ENCODE data around the gene SECISBP2. TPM values are rescaled to one million over a fixed set of nuclear protein-coding genes. Genes with fewer than 3 reads are reported as not detected.
"Not testable (repeated sequence)": the region's sequence is repeated elsewhere in the genome, so short reads cannot be mapped to it uniquely, and the experiment has no call there.

Gene SECISBP2
- total and polyA plus RNA-seq, 11 donors = 13.0 to 27.5 (median 15.5) TPM

DNA sequence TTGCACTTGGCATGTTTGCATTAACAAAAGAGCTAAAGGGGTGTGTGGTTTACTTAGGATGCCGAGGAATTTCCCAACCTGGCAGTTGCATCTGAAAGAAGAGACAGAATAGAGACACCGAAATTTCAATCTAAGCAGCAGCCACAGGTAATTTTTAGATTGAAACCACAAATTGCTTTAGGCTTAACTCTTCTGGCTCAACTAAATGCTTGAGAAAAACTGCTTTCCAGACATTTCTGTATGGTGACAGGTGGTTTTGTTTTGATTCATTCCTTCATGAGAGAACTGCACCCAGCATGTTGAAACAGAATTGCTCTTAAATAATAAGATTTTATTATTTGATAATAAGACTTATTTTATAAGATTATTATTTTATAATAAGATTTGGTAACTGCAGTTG, 21.5 kb downstream of the SECISBP2 start:
- no peaks in the 10 kb centered on the region for H3K4me1 ChIP-seq
- H3K36me3 ChIP-seq = peaks cover 0 to 100% (median 98%) of the 10 kb centered on the region in 9 donors
- H3K27ac ChIP-seq = no peak overlapping the region
- 93 to 99% (median 98%) methylated on average over 2 of the region's 2 CpGs for WGBS, 4 donors
- no peak overlapping the region for H3K4me3 ChIP-seq
- no peaks in the 10 kb centered on the region for H3K9me3 ChIP-seq
- ATAC-seq (no peak), DNase-seq (no peak)
- intact Hi-C loops (cut with DNase I) = no loop called here
- TF ChIP-seq POLR2A (IDR thresholded peaks at IDR 0.05) = no peak
- TF ChIP-seq, protein P1, sequence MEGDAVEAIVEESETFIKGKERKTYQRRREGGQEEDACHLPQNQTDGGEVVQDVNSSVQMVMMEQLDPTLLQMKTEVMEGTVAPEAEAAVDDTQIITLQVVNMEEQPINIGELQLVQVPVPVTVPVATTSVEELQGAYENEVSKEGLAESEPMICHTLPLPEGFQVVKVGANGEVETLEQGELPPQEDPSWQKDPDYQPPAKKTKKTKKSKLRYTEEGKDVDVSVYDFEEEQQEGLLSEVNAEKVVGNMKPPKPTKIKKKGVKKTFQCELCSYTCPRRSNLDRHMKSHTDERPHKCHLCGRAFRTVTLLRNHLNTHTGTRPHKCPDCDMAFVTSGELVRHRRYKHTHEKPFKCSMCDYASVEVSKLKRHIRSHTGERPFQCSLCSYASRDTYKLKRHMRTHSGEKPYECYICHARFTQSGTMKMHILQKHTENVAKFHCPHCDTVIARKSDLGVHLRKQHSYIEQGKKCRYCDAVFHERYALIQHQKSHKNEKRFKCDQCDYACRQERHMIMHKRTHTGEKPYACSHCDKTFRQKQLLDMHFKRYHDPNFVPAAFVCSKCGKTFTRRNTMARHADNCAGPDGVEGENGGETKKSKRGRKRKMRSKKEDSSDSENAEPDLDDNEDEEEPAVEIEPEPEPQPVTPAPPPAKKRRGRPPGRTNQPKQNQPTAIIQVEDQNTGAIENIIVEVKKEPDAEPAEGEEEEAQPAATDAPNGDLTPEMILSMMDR (IDR thresholded peaks at IDR 0.05) = no peak
- H3K27me3 ChIP-seq = no peaks in the 10 kb centered on the region

DNA sequence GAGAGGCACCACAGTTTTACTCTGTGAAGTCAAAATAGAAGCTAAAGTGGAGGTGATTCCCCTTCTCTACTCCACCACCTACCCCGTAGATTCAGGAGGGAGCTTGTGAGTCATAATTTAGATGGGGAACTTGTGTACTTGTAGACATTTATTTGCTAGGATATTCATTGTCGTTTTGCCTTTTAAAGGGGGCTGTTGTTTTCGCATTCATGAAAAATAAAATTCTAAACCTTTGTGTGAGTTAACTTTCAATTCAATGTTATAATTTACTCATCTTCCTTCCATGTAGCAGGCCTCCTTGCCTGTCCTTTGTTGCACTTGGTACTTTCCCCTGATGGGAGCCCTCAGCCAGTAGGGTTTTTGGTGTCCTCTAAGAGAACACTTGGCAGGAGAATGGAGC, 22.0 kb downstream of the SECISBP2 start:
- 94 to 98% (median 95%) methylated on average over 3 of the region's 3 CpGs for WGBS, 4 donors
- ATAC-seq (no peak), DNase-seq (no peak)
- Histone ChIP-seq H3K4me3 (no peak overlapping the region), H3K27ac (no peak overlapping the region), H3K36me3 (peaks cover 0 to 100% (median 98%) of the 10 kb centered on the region in 9 donors), H3K4me1 (no peaks in the 10 kb centered on the region), H3K9me3 (no peaks in the 10 kb centered on the region), H3K27me3 (no peaks in the 10 kb centered on the region)
- TF ChIP-seq, protein P1 (IDR thresholded peaks at IDR 0.05) = no peak
- TF ChIP-seq POLR2A (IDR thresholded peaks at IDR 0.05) = no peak
- intact Hi-C loops (cut with DNase I) = no loop called here

DNA sequence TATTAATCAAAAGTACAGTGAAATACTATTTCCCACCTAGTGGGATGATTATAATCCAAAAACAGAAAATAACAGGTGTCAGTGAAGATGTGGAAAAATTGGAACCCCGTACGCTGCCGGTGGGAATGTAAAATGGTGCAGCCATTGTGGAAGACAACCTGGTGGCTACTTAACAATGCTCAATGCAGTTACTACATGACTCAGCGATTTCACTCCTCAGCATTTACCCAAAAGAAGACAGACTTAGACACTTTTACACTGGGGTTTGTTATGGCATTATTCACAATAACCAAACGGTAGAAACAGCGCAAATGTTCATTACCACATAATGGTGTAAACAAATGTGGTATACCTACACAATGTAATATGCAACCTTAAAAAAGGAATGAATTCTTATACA, 23.9 kb downstream of the SECISBP2 start:
- H3K4me3 ChIP-seq = no peak overlapping the region
- intact Hi-C loops (cut with DNase I) = no loop called here
- H3K27ac ChIP-seq = no peak overlapping the region
- WGBS, 4 donors = 96 to 99% (median 97%) methylated on average over 6 of the region's 6 CpGs
- DNase-seq = no peak
- ATAC-seq = no peak
- no peaks in the 10 kb centered on the region for H3K27me3 ChIP-seq
- H3K36me3 ChIP-seq = peaks cover 0 to 100% (median 99%) of the 10 kb centered on the region in 9 donors
- TF ChIP-seq, protein P1 (IDR thresholded peaks at IDR 0.05) = no peak
- TF ChIP-seq POLR2A (IDR thresholded peaks at IDR 0.05) = no peak
- H3K9me3 ChIP-seq = no peaks in the 10 kb centered on the region
- H3K4me1 ChIP-seq = no peaks in the 10 kb centered on the region

DNA sequence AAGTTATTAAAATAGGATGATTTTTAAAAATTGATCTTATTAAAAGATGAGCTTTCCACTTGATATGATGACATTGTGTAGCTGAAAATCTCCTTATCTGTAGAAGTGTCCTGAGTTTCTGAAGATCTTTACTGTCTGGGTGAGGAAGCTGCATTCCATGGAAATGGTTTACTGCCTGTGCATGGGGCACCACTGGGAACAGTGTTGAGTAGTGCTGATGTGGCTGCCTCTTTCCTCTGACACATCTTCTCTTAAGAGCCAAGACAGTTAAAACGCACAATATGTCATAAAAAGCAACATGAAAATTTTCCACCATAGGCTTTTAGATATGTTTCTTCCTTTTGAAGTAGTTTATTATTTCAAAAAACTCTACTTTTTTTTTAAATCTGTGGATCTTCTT, 24.6 kb downstream of the SECISBP2 start:
- 93 to 100% (median 97%) methylated on average over 1 of the region's 1 CpG for WGBS, 4 donors
- H3K36me3 ChIP-seq = peaks cover 0 to 100% (median 99%) of the 10 kb centered on the region in 9 donors
- no peaks in the 10 kb centered on the region for H3K27me3 ChIP-seq
- ATAC-seq = no peak
- no peak overlapping the region for H3K4me3 ChIP-seq
- no peak overlapping the region for H3K27ac ChIP-seq
- no peaks in the 10 kb centered on the region for H3K9me3 ChIP-seq
- intact Hi-C loops (cut with DNase I) = no loop called here
- TF ChIP-seq POLR2A (IDR thresholded peaks at IDR 0.05) = no peak
- TF ChIP-seq, protein P1 (IDR thresholded peaks at IDR 0.05) = no peak
- no peak for DNase-seq
- no peaks in the 10 kb centered on the region for H3K4me1 ChIP-seq

DNA sequence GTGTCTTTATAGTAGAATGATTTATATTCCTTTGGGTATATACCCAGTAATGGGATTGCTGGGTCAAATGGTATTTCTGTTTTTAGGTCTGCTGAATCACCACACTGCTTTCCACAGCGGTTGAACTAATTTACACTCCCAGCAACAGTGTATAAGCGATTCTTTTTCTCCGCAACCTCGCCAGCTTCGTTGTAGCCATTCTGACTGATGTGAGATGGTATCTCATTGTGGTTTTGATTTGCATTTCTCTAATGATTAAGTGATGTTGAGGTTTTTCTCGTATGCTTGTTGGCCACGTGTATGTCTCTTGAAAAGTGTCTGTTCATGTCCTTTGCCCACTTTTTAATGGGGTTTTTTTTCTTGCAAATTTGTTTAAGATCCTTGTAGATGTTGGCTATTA, 25.5 kb downstream of the SECISBP2 start:
- H3K27ac ChIP-seq; H3K4me1 ChIP-seq; H3K27me3 ChIP-seq; H3K9me3 ChIP-seq; H3K4me3 ChIP-seq; intact Hi-C loops (cut with DNase I); DNase-seq; ATAC-seq: not testable (repeated sequence)
- WGBS, 4 donors = 96 to 97% (median 97%) methylated on average over 7 of the region's 7 CpGs
- H3K36me3 ChIP-seq = peaks cover 0 to 100% (median 99%) of the 10 kb centered on the region in 9 donors

Measured in heart left ventricle (tissue), 16 donors.